H1 (cell line): ENCODE results near the gene NDUFB1. TPM values are rescaled to one million over a fixed set of nuclear protein-coding genes. Genes with fewer than 3 reads are reported as not detected.

Experiments
- CTCF ChIA-PET: fragments of 300-600 bp; sonication (Branson Sonifier 250); formaldehyde crosslinking; loops from one replicate; lab custom pipeline; 2021; ENCODE audit not compliant: partially characterized antibody; lab: Charles Lee
- POLR2A ChIA-PET: fragments of 300-600 bp; sonication (Branson Sonifier 250); formaldehyde crosslinking; loops from one replicate; lab custom pipeline; 2021; ENCODE audit warnings: inconsistent platforms; ENCODE audit not compliant: partially characterized antibody; lab: Charles Lee
- DNase-seq, 2 experiments: peaks; one replicate each; pipeline versions ENCODE4 v3.0.0 to v3.0.0-alpha.2; 2010 to 2022; ENCODE audit warnings: low spot score in 2 of 2, low read depth in 1 of 2, mixed read lengths in 1 of 2
- FAIRE-seq: peaks from 2 replicates; lab custom pipeline; 2011; peaks lifted over from hg19 to GRCh38; lab: Jason Lieb, UNC
- H2AFZ ChIP-seq: 2 replicates; pipeline ENCODE4 v1.8.1; 2012; ENCODE audit warnings: low read length, inconsistent platforms
- H2AK5ac ChIP-seq: 2 replicates; pipeline ENCODE4 v1.6.1; 2013; ENCODE audit warnings: low read depth, low read length
- H2BK120ac ChIP-seq: replicated peaks from 2 replicates; pipeline ENCODE3; 2013; ENCODE audit warnings: low read depth, low read length, inconsistent platforms
- H2BK12ac ChIP-seq: 2 replicates; pipeline ENCODE4 v1.6.1; 2013; ENCODE audit warnings: low read depth, low read length
- H2BK15ac ChIP-seq: 2 replicates; pipeline ENCODE4 v1.6.1; 2013; ENCODE audit warnings: low read length
- H2BK20ac ChIP-seq: 2 replicates; pipeline ENCODE4 v1.6.1; 2013; ENCODE audit warnings: low read length
- H2BK5ac ChIP-seq: 2 replicates; pipeline ENCODE4 v1.6.1; 2013; ENCODE audit warnings: low read depth, low read length
- H3K14ac ChIP-seq: 2 replicates; pipeline ENCODE4 v1.6.1; 2013; ENCODE audit warnings: inconsistent platforms; ENCODE audit not compliant: insufficient read length
- H3K18ac ChIP-seq: 2 replicates; pipeline ENCODE4 v1.6.1; 2013; ENCODE audit warnings: low read length; ENCODE audit errors: extremely low read depth
- H3K23ac ChIP-seq: 2 replicates; pipeline ENCODE4 v1.6.1; 2013; ENCODE audit warnings: inconsistent platforms; ENCODE audit not compliant: insufficient read length
- H3K23me2 ChIP-seq: 2 replicates; pipeline ENCODE4 v1.6.1; 2013; ENCODE audit warnings: low read depth, low read length
- H3K27ac ChIP-seq: 2 replicates; pipeline ENCODE4 v1.6.1; 2011; ENCODE audit warnings: low read depth, low read length, inconsistent platforms
- H3K27me3 ChIP-seq, 4 experiments: replicated peaks in 1 of 4; 1 replicate in 1 of 4; 2 replicates in 3 of 4; pipeline versions ENCODE4 v1.6.1 to v1.8.1; 2011 to 2013; ENCODE audit warnings: low read length in 3 of 4, mild to moderate bottlenecking in 3 of 4, inconsistent platforms in 2 of 4, mixed read lengths in 2 of 4, moderate library complexity in 1 of 4; ENCODE audit not compliant: control insufficient read depth in 3 of 4, insufficient read depth in 3 of 4; ENCODE audit errors: extremely low read depth in 1 of 4
- H3K36me3 ChIP-seq, 4 experiments: 2 replicates each; pipeline versions ENCODE4 v1.6.1 to v1.8.1; 2011 to 2013; ENCODE audit warnings: mild to moderate bottlenecking in 4 of 4, low read length in 3 of 4, moderate library complexity in 2 of 4, control low read depth in 1 of 4, inconsistent platforms in 1 of 4; ENCODE audit not compliant: insufficient read depth in 4 of 4, control insufficient read depth in 2 of 4
- H3K4ac ChIP-seq: replicated peaks from 2 replicates; pipeline ENCODE3; 2013; ENCODE audit warnings: low read length, low read depth, mixed read lengths, inconsistent platforms; ENCODE audit not compliant: insufficient read length
- H3K4me1 ChIP-seq, 4 experiments: replicated peaks in 1 of 4; 1 replicate in 1 of 4; 2 replicates in 3 of 4; pipeline versions ENCODE4 v1.6.1 to v1.8.1; 2011 to 2013; ENCODE audit warnings: low read length in 3 of 4, inconsistent platforms in 2 of 4, mixed read lengths in 1 of 4; ENCODE audit not compliant: insufficient read depth in 4 of 4, control insufficient read depth in 3 of 4
- H3K4me2 ChIP-seq, 2 experiments: 2 replicates each; pipeline versions ENCODE4 v1.6.1 to v1.8.1; 2011 to 2013; ENCODE audit warnings: low read depth in 2 of 2, low read length in 2 of 2, control low read depth in 1 of 2, inconsistent platforms in 1 of 2, mild to moderate bottlenecking in 1 of 2; ENCODE audit not compliant: insufficient read depth in 1 of 2
- H3K4me3 ChIP-seq, 4 experiments: fragments of 200-600, 300-600 bp in 1 of 4; sonication (generic), shearing (Covaris generic), sonication (Bioruptor Twin) in 1 of 4; 2 replicates each; pipeline versions ENCODE4 v1.5.1 to v1.8.1; 2011 to 2016; ENCODE audit warnings: low read length in 4 of 4, low read depth in 3 of 4, control low read depth in 2 of 4, inconsistent platforms in 2 of 4, mild to moderate bottlenecking in 2 of 4, mixed read lengths in 1 of 4, moderate library complexity in 1 of 4; ENCODE audit not compliant: insufficient read depth in 2 of 4; ENCODE audit errors: extremely low read depth in 1 of 4
- H3K56ac ChIP-seq: replicated peaks from 2 replicates; pipeline ENCODE3; 2013; ENCODE audit warnings: low read depth, mild to moderate bottlenecking, mixed read lengths, low read length, inconsistent platforms; ENCODE audit not compliant: insufficient read length
- H3K79me1 ChIP-seq: 2 replicates; pipeline ENCODE4 v1.6.1; 2013; ENCODE audit warnings: low read depth, low read length, control low read depth
- H3K79me2 ChIP-seq, 2 experiments: 2 replicates each; pipeline versions ENCODE4 v1.6.1 to v1.8.1; 2012 to 2013; ENCODE audit warnings: low read length in 2 of 2, mild to moderate bottlenecking in 2 of 2, inconsistent platforms in 1 of 2; ENCODE audit not compliant: insufficient read depth in 2 of 2, control insufficient read depth in 1 of 2
- H3K9ac ChIP-seq, 4 experiments: replicated peaks in 1 of 4; 1 replicate in 1 of 4; 2 replicates in 3 of 4; pipeline versions ENCODE4 v1.6.1 to v1.8.1; 2011 to 2013; ENCODE audit warnings: low read depth in 3 of 4, low read length in 3 of 4, control low read depth in 2 of 4, mild to moderate bottlenecking in 2 of 4, moderate library complexity in 2 of 4, inconsistent platforms in 1 of 4; ENCODE audit errors: extremely low read depth in 1 of 4
- H3K9me3 ChIP-seq, 2 experiments: 2 replicates each; pipeline versions ENCODE4 v1.6.1 to v1.8.1; 2012 to 2013; ENCODE audit warnings: mild to moderate bottlenecking in 2 of 2, moderate library complexity in 2 of 2, control low read depth in 1 of 2, inconsistent platforms in 1 of 2, low read depth in 1 of 2, low read length in 1 of 2, mixed read lengths in 1 of 2; ENCODE audit not compliant: insufficient read depth in 2 of 2
- H4K20me1 ChIP-seq, 2 experiments: replicated peaks in 1 of 2; 2 replicates each; pipeline versions ENCODE3 to v1.8.1; 2011 to 2013; ENCODE audit warnings: inconsistent platforms in 2 of 2, low read length in 2 of 2, mild to moderate bottlenecking in 1 of 2; ENCODE audit not compliant: insufficient read depth in 2 of 2, control insufficient read depth in 1 of 2
- H4K5ac ChIP-seq: 2 replicates; pipeline ENCODE4 v1.6.1; 2013; ENCODE audit warnings: low read length, low read depth, mixed read lengths, inconsistent platforms; ENCODE audit not compliant: insufficient read length
- H4K8ac ChIP-seq: 2 replicates; pipeline ENCODE4 v1.8.0; 2013; ENCODE audit warnings: mild to moderate bottlenecking, moderate library complexity, low read length, inconsistent platforms; ENCODE audit not compliant: insufficient read depth; ENCODE audit errors: extremely low read depth
- H4K91ac ChIP-seq: replicated peaks from 2 replicates; pipeline ENCODE3; 2013; ENCODE audit warnings: low read length, mixed read lengths, inconsistent platforms; ENCODE audit not compliant: insufficient read length
- RAD21 ChIP-seq, 2 experiments: IDR thresholded peaks in 1 of 2; conservative IDR thresholded peaks in 1 of 2; 2 replicates each; pipeline ENCODE4 v1.6.1; 2011; ENCODE audit warnings: low read depth in 2 of 2, low read length in 2 of 2, improper control_type of control experiment in 1 of 2, inconsistent platforms in 1 of 2, mild to moderate bottlenecking in 1 of 2, moderate library complexity in 1 of 2
- SP4 ChIP-seq: IDR thresholded peaks from 2 replicates; pipeline ENCODE4 v1.6.1; 2012; ENCODE audit warnings: low read length, inconsistent platforms
- WGBS, 2 experiments: shearing (Covaris generic) in 1 of 2; methylation state at CpG; one replicate each; pipeline versions ENCODE4 v1.1.6 to v1.1.7; 2013 to 2015; ENCODE audit warnings: low lambda C conversion rate in 2 of 2, mixed read lengths in 2 of 2, inconsistent platforms in 1 of 2, low coverage in 1 of 2, missing lambda C conversion rate in 1 of 2; ENCODE audit not compliant: insufficient replicate concordance in 2 of 2, insufficient coverage in 1 of 2, insufficient read length in 1 of 2; ENCODE audit errors: extremely low coverage in 1 of 2, missing lambda C conversion rate in 1 of 2; 5-methylcytosine and 5-hydroxymethylcytosine counted together
- polyA plus RNA-seq, 7 experiments: library from polyadenylated mRNA; depleted of rRNA in 3 of 7; stranded (reverse) in 5 of 7; unstranded in 2 of 7; fragments of >200 nt in 5 of 7; fragments of 200-250 nt in 2 of 7; gene quantifications; 1 replicate in 5 of 7; 2 replicates in 1 of 7; 4 replicates in 1 of 7; pipeline versions ENCODE4 v1.2.1 to v1.2.3, GENCODE V29; 2011 to 2013; ENCODE audit warnings: missing spikeins in 2 of 7, mixed read lengths in 2 of 7
- total RNA-seq: library from RNA; stranded (reverse); fragmentation: NEBNext Ultra II Directional; extraction: Animal tissue kit (Norgen Biotek cat#: 25700); gene quantifications from 2 replicates; pipeline ENCODE4 v1.2.1, GENCODE V29; 2021
- TF ChIP-seq, protein P1 (sequence below), 3 experiments: IDR thresholded peaks; 1 replicate in 2 of 3; 2 replicates in 1 of 3; pipeline versions ENCODE4 v1.5.1 to v1.6.1; 2011; ENCODE audit warnings: low read length in 3 of 3, mild to moderate bottlenecking in 3 of 3, inconsistent platforms in 2 of 3, low read depth in 1 of 3, moderate library complexity in 1 of 3; ENCODE audit not compliant: insufficient read depth in 1 of 3; ENCODE audit errors: control extremely low read depth in 1 of 3

NDUFB1 gene
- total and polyA plus RNA-seq, 2 of the 8 experiments (the other 6 are each of a cell fraction or from before 2014, with no cell fraction given): 124 to 271 TPM

DNA sequence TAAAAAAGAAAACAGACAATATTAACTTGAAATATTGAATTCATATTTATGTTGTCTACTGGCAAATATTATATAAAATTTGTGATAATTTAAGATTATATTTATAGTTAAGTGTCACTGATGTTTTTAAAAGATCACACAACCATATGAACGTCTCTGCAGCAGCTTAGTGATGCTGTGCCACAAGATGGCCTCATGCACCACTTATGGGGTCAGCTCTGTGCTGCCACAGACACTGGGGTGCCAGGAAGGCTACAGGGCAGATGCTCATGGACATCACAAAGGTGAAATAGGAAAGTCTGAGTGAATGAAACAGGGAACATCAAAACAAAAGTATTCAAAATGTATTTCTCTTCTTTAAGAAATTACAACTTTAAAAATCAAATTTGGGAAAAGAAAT, 28.2 kb downstream of the NDUFB1 start:
- 86% methylated on average over 1 of the region's 1 CpG; no CpG with 5 or more reads in 1 of the 2 experiments for WGBS, 2 experiments

More for the DNA sequence above, 28.2 kb downstream of the NDUFB1 start:
- no peak overlapping the region for H2BK15ac ChIP-seq
- no peak overlapping the region for H2BK120ac ChIP-seq
- POLR2A ChIA-PET: interaction anchor here (1.0 to 1.1 kb wide), 2 partner anchors 25 to 50 kb away, joined by 3 read pairs; no protein-coding TSS in a partner anchor
- H4K8ac ChIP-seq: no peak overlapping the region
- FAIRE-seq (no peak), DNase-seq (no peak)
- no peaks in the 10 kb centered on the region for H3K79me1 ChIP-seq
- H3K9me3 ChIP-seq: no peaks in the 10 kb centered on the region
- H3K4me2 ChIP-seq: no peak overlapping the region
- no peaks in the 10 kb centered on the region for H4K20me1 ChIP-seq
- H3K27ac ChIP-seq: no peak overlapping the region
- H3K4me1 ChIP-seq: no peaks in the 10 kb centered on the region
- no peak overlapping the region for H2BK5ac ChIP-seq
- H3K23ac ChIP-seq: no peak overlapping the region
- H2BK12ac ChIP-seq: no peak overlapping the region
- peaks cover 0 to 31% (median 13%) of the 10 kb centered on the region in 4 experiments; a peak in 4 of 8 replicates for H3K36me3 ChIP-seq
- H3K4me3 ChIP-seq: no peak overlapping the region
- TF ChIP-seq SP4: no peak
- peak; percentile 55 for TF ChIP-seq RAD21 (IDR thresholded peaks at IDR 0.05 in 1 of 2, conservative IDR thresholded peaks at IDR 0.05 in 1 of 2; ENCODE audit: low read depth in 2 of 2, low read length in 2 of 2)
- TF ChIP-seq, protein P1, sequence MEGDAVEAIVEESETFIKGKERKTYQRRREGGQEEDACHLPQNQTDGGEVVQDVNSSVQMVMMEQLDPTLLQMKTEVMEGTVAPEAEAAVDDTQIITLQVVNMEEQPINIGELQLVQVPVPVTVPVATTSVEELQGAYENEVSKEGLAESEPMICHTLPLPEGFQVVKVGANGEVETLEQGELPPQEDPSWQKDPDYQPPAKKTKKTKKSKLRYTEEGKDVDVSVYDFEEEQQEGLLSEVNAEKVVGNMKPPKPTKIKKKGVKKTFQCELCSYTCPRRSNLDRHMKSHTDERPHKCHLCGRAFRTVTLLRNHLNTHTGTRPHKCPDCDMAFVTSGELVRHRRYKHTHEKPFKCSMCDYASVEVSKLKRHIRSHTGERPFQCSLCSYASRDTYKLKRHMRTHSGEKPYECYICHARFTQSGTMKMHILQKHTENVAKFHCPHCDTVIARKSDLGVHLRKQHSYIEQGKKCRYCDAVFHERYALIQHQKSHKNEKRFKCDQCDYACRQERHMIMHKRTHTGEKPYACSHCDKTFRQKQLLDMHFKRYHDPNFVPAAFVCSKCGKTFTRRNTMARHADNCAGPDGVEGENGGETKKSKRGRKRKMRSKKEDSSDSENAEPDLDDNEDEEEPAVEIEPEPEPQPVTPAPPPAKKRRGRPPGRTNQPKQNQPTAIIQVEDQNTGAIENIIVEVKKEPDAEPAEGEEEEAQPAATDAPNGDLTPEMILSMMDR (IDR thresholded peaks at IDR 0.05; ENCODE audit: control extremely low read depth in 1 of 3, insufficient read depth in 1 of 3, low read depth in 1 of 3, low read length in 3 of 3): peak; percentile 20 to 31 (median 24); a peak in 3 of 4 replicates
- no peak overlapping the region for H4K5ac ChIP-seq
- CTCF ChIA-PET: interaction anchor here (0.7 to 1.4 kb wide), 3 partner anchors 13 to 97 kb away, joined by 3 to 4 read pairs (median 3); partner anchors contain the start of gene ATXN3
- H3K4ac ChIP-seq: no peak overlapping the region
- no peaks in the 10 kb centered on the region for H3K23me2 ChIP-seq
- no peak overlapping the region for H4K91ac ChIP-seq
- H2AFZ ChIP-seq: no peak overlapping the region
- H3K9ac ChIP-seq: no peak overlapping the region
- H3K14ac ChIP-seq: no peak overlapping the region
- H2BK20ac ChIP-seq: no peak overlapping the region
- H3K56ac ChIP-seq: no peak overlapping the region
- H3K18ac ChIP-seq: no peak overlapping the region
- peaks cover 3 to 12% of the 10 kb centered on the region in 2 experiments; a peak in 3 of 4 replicates for H3K79me2 ChIP-seq
- no peak overlapping the region for H2AK5ac ChIP-seq
- H3K27me3 ChIP-seq: no peaks in the 10 kb centered on the region
